Gastrocnemius medialis (tissue), 4 donors: ENCODE measurements around the gene DPF1.

Experiments
- CTCF ChIP-seq, 5 experiments: fragments of 450-650 bp in 3 of 5; fragments of 200-600 bp in 2 of 5; sonication (generic) in 2 of 5; IDR thresholded peaks in 4 of 5; conservative IDR thresholded peaks in 1 of 5; 1 replicate in 4 of 5; 2 replicates in 1 of 5; pipeline ENCODE4 v1.5.1; 2016 to 2019; ENCODE audit warnings: antibody characterized with exemption in 5 of 5, mild to moderate bottlenecking in 3 of 5, moderate library complexity in 3 of 5
- POLR2A ChIP-seq, 2 donors: fragments of 450-650 bp; IDR thresholded peaks; one replicate each; pipeline ENCODE4 v1.6.1; 2017; ENCODE audit warnings: antibody characterized with exemption in 2 of 2, mild to moderate bottlenecking in 2 of 2, moderate library complexity in 2 of 2

DNA sequence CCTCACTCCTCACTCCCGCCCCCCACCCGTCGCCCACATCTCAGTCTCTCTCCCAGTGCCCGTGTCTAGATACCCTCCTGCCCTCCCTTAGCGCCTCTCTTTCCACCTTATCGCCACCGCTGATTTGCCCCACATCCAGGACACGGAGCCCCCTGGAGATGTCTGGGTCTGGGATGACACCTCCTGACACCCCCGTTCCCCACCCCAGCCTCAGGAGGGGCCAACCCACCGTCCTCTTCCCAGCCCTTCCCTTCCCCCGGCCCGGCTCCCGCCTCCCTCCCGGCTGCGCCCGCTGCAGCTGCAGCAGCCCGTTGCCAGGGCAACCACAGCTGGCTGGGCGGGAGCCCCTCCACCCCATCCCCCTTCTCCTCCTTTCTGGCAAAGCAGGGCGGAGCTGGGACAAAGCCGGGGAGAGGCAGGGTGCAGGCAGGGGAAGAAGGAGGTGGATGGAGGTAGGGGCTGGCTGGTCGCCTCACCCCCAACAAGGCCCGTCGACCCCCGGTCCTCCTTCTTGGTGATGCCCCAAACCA is 13.5 kb downstream of the DPF1 start:
- TF ChIP-seq CTCF (IDR thresholded peaks at IDR 0.05 in 4 of 5, conservative IDR thresholded peaks at IDR 0.05 in 1 of 5) (no peak), POLR2A (IDR thresholded peaks at IDR 0.05) (peak in 1 of 2 donors; percentile 27)
